GM23248 (cell line): ENCODE results near the gene GPC3.

ENCODE experiments used
- EZH2 ChIP-seq: fragments of 200-600 bp; sonication (generic); IDR thresholded peaks from 2 replicates; pipeline ENCODE4 v1.6.1; 2018; ENCODE audit warnings: antibody characterized with exemption, mild to moderate bottlenecking; ENCODE audit not compliant: insufficient read depth, poor library complexity, severe bottlenecking
- EZH2phosphoT487 ChIP-seq: fragments of 200-600 bp; sonication (generic); IDR thresholded peaks from 2 replicates; pipeline ENCODE4 v1.6.1; 2018; ENCODE audit warnings: antibody characterized with exemption, moderate library complexity, mild to moderate bottlenecking, low read depth; ENCODE audit not compliant: insufficient read depth

DNA sequence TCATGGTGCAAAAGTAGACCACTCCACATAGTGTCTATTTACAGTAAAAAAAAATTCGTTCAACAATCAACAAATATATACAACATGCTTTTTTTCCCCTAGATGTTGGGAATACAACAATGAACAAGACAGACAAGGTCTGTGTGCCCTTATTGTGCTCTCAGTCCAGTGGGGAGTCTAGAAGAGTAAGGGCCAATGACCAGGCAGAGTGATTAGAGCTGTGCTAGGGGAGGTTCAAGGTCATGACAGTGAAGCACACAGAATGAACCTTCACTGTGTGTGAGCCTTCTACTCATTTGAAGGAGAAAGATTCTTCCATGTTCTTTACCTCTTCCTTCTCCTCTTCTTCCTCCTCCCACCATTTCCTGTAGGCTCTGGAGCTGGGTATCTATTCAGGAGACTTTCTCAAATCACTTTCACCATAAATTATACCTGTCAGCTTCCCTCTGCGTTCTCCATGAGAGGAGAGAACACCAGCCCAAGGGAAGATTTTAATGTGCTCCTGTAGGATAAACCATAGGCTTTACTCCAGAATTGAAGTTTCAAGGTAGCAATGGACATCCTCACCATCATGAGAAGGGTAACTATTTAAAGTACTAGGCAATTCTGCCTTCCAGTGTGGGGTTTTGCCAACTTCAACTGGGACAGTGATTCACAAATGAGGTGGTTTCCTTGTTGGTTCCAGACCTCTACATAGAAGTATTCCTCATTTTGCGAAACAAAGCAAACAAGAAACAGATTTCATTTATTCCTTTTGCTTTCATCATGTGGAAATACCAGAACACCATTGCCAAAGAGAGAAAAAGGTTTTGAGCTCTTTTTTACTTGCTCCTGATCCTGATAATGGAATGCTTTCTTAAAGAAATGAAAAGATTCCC lies 323.2 kb downstream of the GPC3 start:
- no peak for TF ChIP-seq EZH2phosphoT487
- TF ChIP-seq EZH2 = no peak
